HG03439 (cell line): ENCODE data around the gene RNFT1.
"Not testable (repeated sequence)": the region's sequence is repeated elsewhere in the genome, so short reads cannot be mapped to it uniquely, and the experiment has no call there.

Source experiments
- ATAC-seq: cut with Tn5 transposase; IDR thresholded peaks from one replicate; pipeline ENCODE4 v1.9.1; 2021; ENCODE audit warnings: mild to moderate bottlenecking, moderate library complexity; ENCODE audit not compliant: unreplicated experiment

Gene RNFT1, protein sequence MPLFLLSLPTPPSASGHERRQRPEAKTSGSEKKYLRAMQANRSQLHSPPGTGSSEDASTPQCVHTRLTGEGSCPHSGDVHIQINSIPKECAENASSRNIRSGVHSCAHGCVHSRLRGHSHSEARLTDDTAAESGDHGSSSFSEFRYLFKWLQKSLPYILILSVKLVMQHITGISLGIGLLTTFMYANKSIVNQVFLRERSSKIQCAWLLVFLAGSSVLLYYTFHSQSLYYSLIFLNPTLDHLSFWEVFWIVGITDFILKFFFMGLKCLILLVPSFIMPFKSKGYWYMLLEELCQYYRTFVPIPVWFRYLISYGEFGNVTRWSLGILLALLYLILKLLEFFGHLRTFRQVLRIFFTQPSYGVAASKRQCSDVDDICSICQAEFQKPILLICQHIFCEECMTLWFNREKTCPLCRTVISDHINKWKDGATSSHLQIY

DNA sequence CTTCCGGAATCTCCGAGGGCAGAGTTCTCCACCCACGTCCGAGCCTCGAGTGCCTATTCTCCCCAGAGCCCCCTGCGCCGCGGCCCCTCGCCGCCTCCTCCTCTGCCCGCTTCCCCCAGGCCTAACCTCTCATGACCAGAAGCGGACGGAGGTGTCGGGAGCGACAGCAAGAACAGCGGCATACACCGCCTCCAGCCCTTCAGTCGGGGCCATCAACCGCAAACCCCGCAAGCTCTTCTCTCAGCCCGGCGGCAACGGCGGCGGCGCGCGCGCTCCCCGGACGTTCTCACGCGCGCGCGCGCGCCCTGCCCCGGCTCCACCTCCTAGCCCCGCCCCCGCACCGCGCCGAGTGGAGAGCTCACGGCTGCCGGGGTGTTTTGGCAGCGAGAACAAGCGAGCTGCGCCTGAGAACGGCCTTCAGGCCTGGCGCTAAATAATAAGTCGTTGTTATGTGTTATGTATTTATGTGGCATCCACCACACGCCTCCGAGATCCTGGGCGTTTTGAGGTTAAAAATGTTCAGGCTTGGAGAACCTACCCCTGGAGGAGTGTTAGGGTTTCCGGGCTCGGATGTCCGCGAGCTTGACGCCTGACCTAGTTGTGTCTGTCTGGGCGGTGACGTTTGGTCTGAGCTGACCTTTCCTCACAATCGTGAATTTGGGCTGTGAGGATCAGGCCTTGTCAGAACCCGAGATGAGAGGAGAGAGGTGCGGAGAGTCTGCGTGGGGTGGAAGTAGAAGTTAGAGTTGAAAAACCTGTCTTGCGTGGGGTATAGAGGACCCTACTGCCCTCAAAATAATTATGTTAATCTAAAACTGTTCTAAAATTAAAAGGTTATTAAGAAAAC is at the start of gene RNFT1:
RNFT1 (minus strand) TSS at position 259 of the 847 bp plus-strand sequence; CDS start at position 182, 77 bp downstream.
- ATAC-seq: peak; percentile 66

DNA sequence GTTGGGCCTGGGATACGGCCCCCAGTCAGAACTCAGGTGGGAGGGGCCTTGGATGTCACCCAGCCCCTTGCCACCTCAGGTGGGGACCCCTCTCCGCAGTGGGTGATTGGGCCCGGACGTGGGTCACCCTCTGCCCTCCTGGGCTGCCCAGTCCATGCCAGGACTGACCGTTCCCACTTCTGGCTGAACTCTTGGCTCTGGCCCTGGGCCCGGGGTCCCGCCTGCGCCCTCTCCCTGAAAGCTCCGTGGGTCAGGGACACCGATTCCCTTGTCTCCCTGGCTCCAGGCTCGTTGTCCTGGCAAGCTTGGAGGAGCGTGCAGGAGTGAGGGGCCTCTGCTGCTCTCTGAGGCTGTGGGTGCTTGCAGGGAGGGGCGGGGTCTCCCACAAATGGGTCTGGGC is 44.8 kb upstream of the RNFT1 start:
- not testable (repeated sequence) for ATAC-seq

DNA sequence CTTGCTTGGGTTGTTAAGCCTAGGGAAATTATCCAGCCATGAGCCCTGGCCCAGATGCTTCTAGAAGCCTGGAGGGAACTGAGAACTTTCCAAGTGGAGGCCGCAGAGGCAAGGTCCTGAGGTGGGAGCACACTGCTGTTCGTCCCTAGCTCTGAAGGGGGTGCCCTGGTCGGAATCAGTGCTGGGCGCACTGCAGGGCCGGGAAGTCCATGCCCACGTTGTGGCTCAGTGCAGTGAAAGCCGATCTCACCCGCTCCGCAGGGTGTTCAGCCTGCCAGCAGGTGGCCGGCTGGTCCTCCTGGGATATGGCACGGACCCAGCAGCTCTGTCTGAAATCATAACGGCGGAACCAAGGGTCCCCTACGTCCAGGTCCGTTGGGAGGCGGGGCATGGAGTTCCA is 43.8 kb upstream of the RNFT1 start:
- ATAC-seq: not testable (repeated sequence)

DNA sequence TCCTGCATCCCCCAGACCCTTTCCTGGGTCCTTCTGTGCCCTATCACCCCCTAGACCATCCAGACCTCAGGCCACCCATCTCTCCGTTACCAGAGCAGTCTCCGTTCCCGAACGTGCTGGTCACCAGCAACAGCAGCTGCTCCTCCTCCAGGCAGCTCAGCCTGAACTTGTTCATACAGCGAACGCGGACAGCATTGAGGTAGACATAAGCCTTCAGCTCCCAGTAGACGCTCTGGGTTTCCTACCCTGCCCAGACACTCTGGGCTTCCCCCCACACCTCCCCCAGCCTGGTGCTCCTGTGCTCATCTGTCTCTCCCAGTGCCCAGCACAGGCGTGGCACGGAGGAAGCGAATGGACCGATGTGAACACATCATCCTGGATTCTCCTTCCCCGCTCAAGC is 41.6 kb upstream of the RNFT1 start:
- no peak for ATAC-seq

DNA sequence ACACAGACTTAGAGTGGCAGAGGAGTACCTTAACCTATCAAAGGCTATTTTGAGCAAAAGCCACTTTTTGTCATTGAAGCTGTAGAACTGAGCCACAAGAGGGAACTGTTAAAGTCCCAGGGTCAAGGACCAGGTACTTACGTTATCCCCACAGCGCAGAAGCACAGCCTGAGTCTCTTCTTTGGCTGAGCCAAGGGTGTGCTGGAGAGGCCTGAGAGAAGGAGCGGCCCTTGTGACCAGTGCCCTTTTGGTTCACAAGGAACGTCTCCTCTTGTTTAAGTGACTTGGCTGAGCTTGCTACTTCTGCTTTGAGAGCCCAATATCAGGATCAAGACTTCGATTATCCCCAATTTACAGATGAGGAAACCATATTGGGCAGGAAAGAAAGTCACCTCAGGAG is 40.0 kb upstream of the RNFT1 start:
- not testable (repeated sequence) for ATAC-seq

DNA sequence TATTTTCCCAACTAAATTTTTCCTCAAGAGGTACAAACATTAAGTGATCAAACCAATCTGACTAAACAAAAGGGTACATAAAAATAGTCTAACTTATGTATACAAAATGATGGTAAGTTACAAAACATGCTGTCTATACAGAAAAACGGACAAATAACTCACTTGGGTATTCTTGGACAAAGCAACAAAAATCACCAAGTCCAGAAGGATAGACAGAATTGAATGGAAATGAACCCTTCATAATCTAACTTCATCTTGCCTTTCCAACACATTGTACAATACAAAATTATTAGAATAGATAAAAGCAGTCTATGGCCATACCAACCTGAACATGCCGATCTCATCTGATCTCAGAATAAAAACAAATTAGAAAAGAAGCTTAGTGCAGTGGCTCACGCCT is 37.9 kb upstream of the RNFT1 start:
- not testable (repeated sequence) for ATAC-seq

DNA sequence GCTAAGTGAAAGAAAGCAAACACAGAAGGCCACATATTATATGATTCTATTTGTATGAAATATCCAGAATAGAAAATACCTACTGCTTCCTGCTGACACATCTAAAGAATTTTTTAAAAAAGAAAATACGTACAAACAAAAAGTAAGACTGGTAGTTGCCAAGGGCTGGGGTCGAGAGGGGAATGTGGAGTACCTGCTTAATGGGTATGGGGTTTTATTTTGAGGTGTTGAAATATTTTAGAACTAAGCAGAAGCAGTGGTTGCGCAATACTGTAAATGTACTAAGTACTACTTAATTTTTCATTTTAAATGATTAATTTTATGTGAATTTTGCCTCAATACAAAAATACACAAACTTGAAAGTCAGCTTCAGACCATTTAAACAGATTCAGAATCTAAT is 32.1 kb upstream of the RNFT1 start:
- ATAC-seq: not testable (repeated sequence)

DNA sequence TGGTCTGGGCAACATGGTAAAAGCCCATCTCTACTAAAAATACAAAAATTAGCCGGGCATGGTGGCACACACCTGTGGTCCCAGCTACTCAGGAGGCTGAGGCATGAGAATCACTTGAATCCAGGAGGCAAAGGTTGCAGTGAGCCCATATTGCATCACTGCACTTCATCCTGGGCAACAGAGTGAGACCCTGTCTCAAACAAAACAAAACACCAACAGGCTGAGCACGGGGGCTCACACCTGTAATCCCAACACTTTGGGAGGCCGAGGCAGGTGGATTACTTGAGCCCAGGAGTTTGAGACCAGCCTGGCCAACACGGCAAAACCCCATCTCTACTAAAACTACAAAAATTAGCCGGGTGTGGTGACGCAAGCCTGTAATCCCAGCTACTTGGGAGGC is 10.6 kb upstream of the RNFT1 start:
- not testable (repeated sequence) for ATAC-seq

DNA sequence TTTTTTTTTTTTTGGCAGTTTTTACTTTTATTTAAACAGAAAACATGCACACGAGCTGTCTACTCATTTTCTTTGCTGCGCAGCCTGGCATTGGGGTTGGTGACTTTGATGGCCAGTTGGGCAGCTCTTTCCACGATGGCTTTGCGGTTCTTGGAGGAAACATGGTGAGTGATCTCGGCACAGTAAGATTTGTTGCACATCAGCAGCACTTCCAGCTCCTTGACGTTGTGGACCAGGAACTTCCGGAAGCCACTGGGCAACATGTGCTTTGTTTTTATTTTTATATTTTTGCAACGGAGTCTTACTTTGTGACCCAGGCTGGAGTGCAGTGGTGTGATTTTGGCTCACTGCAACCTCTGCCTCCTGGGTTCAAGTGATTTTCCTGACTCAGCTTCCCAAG is 8.9 kb upstream of the RNFT1 start:
- ATAC-seq: not testable (repeated sequence)

DNA sequence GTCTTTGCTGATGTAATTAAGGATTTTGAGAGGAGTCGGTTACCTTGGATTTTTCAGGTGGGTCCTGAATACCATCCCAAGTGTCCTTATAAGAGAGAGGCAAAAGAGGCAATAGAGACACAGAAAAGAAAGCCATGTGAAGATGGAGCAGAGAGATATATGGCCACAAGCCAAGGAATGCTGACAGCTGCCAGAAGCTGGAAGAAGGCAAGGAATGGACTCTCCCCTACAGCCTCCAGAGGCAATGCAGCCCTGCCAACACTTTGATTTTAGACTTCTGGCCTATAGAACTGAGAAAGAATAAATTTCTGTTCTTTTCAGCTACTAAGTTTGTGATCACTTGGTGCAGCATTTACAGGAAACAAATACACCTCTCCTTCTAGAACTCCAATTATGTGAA is 8.2 kb upstream of the RNFT1 start:
- no peak for ATAC-seq

DNA sequence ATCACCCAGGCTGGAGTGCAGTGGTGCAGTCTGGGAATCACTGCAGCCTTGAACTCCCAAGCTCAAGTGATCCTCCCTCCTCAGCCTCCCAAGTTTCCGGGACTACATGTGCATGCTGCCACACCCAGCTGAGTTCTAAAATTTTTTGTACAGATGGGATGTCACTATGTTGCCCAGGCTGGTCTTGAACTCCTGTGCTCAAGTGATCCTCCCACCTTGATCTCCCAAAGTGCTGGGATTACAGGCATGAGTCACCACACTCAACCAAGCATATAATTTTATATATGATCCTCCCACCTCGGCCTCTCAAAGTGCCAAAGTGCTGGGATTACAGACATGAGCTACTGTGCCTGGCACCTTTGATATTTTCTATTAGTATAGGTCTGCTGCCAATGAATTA is 7.2 kb upstream of the RNFT1 start:
- ATAC-seq: not testable (repeated sequence)

DNA sequence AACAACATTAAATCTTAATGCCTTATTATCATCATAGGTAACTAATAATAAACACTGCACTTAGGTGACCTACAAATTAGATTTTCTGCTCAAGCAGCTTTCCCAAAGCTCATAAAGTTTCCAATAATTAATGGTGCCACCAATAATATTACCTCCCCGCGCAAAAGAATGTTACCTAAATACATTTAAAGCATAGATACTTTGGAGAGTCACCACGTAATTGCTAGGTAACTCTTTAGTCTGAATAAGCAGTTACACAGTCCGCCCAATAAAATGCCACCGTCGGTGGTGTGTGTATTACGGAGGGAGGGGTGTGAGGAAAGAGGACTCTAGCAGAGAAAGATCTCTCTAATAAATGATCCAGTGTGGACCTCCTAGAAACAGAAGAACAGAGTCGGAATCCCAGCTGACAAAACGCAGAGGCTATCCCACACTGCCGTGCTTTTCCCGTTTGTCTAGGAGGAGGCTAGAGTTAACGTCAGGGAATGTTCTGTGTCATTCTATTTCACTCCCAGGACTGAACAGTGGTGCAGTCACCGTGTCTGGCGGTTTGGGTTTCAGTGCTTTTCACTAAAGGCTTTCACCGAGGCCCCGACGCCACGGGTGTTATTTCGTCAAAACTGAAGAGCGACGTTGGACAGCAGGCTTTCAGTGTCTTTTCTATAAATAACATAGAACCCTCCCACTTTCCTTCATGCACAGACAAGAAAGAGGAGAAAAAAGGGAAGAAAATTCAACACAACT is 630 bp downstream of the RNFT1 start:
- peak; percentile 45 for ATAC-seq

DNA sequence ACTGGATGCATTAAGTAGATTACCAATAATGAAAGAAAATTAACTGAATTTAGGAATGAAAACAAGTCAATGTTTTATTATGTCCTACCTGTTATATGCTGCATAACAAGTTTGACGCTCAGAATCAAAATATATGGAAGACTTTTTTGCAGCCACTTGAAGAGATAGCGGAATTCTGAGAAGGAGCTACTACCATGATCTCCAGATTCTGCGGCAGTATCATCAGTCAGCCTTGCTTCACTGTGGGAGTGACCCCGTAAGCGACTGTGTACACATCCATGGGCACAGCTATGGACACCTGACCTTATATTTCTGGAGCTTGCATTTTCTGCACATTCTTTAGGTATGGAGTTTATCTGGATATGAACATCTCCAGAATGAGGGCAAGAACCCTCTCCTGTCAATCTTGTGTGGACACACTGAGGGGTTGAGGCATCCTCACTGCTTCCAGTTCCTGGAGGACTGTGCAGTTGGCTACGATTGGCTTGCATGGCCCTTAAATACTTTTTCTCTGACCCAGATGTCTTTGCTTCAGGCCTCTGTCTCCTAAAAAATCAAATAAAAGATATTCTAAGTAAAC is 1.7 kb downstream of the RNFT1 start:
- ATAC-seq: no peak

DNA sequence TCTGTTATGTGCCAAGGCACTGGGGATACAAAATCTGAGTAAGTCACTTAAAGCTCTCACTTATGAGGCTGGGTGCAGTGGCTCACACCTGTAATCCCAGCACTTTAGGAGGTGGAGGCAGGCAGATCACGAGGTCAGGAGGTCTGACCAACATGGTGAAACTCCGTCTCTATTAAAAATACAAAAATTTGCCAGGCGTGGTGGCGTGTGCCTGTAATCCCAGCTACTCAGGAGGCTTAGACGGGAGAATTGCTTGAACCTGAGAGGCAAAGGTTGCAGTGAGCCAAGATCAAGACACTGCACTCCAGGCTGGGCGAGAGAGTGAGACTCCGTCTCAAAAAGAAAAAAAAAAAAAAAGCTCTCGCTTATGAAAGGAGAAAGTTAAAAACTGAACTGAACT is 5.0 kb downstream of the RNFT1 start:
- not testable (repeated sequence) for ATAC-seq

DNA sequence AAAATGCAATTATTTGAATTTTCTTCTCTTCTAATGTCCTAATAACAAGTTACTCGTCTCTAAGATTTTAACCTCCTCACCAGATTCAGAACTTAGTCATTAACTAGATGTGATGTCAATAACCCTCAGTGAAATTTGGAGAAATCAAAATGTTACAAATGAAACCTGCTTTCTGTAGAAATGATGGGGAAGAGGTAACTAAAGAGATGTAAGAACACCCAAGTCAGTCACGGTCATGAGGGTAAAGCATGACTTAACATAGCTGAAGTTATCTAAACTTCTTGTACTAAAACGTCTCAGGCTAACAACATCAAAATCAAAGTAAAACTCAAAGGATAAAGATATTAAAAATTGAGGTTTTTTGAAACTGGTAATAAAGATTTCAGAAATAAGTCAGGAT is 9.7 kb downstream of the RNFT1 start:
- no peak for ATAC-seq

DNA sequence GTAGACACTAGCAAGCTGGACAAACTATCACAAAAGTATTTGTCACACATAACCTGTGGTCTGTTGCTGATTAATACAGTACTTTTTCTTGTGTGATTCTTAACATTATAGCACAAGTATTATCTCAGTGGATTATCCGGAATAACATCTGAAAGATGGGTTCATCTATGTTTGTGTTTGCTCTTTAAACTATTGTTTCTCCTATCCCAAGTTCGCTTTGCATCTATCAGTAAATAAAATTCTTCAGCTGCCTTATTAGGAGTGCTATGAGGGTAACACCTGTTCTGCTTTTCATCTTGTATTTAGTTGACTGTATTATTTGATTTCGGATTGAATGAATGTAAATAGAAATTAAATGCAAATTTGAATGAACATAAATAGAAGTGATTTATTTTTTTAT is 14.5 kb downstream of the RNFT1 start:
- ATAC-seq: no peak

DNA sequence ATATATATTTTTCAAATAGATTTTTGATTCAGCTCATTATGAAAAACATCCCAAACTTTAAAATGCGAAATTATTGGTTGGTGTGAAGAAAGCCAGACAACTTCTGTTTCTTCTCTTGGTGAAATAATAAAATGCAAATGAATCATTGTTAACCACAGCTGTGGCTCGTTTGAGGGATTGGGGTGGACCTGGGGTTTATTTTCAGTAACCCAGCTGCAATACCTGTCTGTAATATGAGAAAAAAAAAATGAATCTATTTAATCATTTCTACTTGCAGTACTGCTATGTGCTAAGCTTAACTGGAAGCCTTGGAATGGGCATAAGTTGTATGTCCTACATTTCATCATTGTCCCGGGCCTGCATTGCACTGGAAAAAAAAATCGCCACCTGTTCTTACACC is 17.2 kb downstream of the RNFT1 start:
- ATAC-seq: not testable (repeated sequence)

DNA sequence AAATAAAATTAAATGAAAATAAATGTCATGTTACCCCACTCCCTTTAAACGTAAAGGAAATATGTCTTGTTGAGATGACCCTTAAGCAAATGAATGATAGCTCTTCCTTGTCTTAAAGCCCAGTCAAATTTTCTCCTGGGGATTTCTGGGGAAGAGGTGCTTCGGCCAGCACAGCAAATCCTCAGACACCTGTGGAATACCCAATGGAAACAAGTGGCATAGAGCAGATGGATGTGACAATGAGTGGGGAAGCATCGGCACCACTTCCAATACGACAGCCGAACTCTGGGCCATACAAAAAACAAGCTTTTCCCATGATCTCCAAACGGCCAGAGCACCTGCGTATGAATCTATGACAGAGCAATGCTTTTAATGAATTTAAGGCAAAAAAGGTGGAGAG is 18.1 kb downstream of the RNFT1 start:
- ATAC-seq: not testable (repeated sequence)

DNA sequence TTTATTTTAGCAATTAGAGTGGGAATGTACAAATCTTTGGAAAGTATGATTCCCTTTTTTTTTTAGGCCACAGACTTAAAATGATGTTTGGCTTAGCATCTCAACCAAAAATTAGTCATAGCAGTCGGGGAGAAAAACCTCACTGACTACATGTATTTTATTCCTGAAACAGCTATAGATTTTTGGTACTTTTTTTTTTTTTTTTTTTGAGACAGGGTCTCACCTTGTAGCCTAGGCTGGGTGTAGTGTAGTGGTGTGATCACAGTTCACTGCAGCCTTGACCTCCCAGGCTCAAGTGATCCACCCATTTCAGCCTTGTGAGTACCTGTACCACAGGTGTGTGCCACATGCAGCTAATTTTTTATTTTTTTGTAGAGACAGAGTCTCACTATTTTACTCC is 23.4 kb downstream of the RNFT1 start:
- no peak for ATAC-seq

DNA sequence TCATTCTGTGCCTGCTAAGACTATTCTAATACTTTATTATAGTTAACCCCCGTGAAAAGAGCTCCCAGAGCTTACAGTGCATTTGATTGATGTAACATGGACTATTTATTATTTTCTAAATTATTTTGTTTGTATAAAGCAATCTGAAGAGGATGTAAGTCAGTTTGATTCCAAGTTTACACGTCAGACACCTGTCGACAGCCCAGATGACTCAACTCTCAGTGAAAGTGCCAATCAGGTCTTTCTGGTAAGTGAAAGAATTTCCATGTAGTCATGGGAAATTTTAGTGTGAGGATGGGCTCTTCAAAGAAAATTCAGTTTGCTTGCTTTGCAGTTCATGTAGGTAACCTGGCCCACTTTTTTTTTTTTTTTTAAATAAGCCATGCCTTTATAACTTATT is 23.8 kb downstream of the RNFT1 start:
- not testable (repeated sequence) for ATAC-seq

DNA sequence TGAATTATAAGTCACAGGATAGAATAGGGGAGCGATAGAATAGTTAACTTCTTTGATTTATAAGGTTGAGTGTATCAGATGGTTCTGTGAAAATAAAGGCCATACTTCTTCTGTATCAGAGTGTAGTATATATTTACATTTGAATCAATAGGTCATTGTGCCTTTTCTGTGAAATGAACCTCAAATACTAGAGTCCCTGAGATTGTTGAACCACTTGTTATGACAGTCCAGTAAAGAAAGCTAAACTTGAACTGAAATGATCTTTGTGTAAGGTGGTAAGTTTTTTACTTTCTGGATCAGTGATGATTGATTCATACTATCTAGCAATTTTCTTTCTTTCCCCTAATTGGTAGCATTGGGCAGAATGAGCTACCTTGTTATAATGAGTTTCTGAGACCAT is 31.2 kb downstream of the RNFT1 start:
- not testable (repeated sequence) for ATAC-seq
